NCI-H345 treated with DMSO at 0.1 percent for 48 hours (cell line): ENCODE results near the gene CFH.
"Not testable (repeated sequence)": the region's sequence is repeated elsewhere in the genome, so short reads cannot be mapped to it uniquely, and the experiment has no call there.

Experiments
- DNase-seq: peaks from one replicate; lab custom pipeline; 2025; ENCODE audit not compliant: unreplicated experiment; lab: John Stamatoyannopoulos, UW

CFH gene

GRCh38 chr1:196661345-196661744 lies 9.5 kb downstream of the CFH start:
- DNase-seq = no peak

GRCh38 chr1:196667131-196667530 lies 15.3 kb downstream of the CFH start:
- no peak for DNase-seq

DNA sequence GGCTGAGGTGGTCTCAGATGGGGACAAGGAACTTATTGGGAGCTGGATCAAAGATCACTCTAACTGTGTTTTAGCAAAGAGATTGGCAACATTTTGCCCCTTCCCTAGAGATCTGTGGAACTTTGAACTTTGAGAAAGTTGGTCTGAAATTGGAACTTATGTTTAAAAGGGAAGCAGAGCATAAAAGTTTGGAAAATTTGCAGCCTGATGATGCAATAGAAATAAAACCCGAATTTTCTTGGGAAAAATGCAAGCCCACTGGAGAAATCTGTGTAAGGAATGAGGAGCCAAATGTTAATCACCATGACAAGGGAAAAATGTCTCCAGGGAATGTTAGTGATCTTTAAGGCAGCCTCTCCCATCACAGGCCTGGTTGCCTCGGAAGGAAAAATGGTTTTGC lies 17.2 kb downstream of the CFH start:
- no peak for DNase-seq

DNA sequence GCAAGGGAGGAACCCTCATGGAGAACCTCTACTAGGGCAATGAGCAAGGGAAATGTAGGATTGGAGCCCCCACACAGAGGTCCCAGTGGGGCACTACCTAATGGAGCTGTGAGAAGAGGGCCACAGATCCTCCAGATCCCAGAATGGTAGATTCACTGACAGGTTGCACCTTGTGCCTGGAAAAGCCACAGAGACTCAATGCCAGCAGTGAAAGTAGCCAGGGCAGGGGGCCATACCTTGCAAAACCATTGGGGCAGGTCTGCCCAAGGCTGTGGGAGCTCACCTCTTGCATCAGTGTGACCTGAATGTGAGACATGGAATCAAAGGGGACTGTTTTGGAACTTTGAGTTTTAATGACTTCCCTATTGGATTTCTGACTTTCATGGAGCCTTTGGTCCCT lies 17.9 kb downstream of the CFH start:
- no peak for DNase-seq

GRCh38 chr1:196674908-196675307 lies 23.1 kb downstream of the CFH start:
- no peak for DNase-seq

GRCh38 chr1:196677781-196678509 lies 26.1 kb downstream of the CFH start:
- DNase-seq = no peak

DNA sequence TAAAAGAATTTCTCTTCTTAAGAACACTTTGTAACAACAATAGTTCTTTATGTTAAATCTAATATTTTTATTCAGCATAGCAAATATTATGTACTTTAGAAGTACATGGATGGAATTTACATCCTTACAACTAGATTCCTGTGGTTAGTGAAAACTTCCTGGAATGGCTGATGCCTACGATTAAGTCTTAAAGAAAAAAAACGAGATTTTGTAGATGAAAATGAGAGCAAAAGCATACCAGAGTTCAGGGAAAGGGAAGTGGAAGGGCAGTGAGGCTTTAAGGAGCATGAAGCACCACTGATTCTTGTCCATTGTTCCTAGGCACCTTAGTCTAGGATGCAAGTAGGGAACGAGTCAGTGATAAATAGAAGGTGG lies 26.7 kb downstream of the CFH start:
- no peak for DNase-seq

- DNase-seq = no peak
Observed at GRCh38 chr1:196680107-196680506, 28.3 kb downstream of the CFH start.

- DNase-seq = no peak
Observed at GRCh38 chr1:196684476-196684875, 32.6 kb downstream of the CFH start.

- no peak for DNase-seq
Observed at GRCh38 chr1:196685506-196685905, 33.7 kb downstream of the CFH start.

- DNase-seq = no peak
Observed at GRCh38 chr1:196689001-196689400, 37.2 kb downstream of the CFH start.

- no peak for DNase-seq
Observed at GRCh38 chr1:196690582-196690981, 38.7 kb downstream of the CFH start.

- no peak for DNase-seq
Observed at GRCh38 chr1:196698993-196699392, 47.1 kb downstream of the CFH start.

GRCh38 chr1:196701144-196701543 lies 49.3 kb downstream of the CFH start:
- no peak for DNase-seq

DNA sequence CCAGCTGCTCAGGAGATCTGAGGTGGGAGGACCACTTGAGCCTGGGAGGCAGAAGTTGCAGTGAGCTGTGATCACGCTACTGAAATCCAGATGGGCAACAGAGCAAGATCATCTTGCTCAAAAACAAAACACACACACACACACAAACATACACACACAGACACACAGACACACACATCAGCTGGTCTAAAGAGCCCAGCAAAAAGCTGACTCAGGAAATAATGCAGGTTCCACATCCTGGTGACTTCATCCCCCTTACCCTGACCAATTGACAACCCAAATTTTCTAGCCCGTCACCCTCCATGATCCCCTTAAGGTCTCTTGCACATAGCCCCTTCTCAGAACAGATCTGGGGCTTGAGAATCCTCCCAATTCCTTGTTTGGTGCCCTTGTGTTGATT lies 58.0 kb downstream of the CFH start:
- DNase-seq = not testable (repeated sequence)

DNA sequence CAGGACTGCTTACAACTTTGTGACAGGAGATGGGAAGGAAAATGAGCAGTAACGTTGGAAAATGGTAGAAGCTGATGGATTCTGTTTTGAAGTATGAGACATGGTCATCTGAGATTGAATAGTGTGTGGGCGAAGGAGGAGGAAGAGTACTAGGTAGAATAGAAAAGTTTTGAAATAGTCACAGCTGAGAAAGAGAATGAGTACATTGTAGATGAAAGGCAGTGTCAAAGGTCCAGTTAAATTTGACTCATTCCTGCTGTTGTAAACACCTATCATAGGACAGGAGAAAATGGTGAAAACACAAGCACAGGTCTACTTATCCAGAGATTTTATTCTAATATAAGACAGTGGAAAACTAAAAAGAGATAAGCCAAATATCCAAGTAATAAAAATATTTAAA lies 66.0 kb downstream of the CFH start:
- no peak for DNase-seq

- peak; percentile 11 for DNase-seq
Observed at GRCh38 chr1:196723325-196724185, 71.7 kb downstream of the CFH start.

DNA sequence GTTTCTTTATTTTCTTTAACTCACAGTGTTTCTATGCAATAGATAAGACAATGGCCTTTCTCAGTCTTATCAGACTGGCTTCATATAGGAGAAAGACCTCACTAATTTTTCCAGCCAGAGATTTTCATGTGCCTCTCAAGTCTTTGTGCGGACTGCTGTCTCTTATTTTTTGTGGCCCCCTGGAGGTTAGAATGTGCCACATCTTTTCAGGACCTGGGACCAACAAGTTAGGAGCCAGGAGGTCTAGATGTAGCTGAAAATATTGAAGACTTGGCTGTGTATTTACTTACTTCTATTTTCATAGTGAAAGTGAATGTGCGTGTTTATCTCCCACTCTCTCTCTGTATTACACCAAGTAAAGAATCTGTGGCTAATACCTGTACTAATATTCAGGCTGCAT lies 80.7 kb downstream of the CFH start:
- no peak for DNase-seq

DNA sequence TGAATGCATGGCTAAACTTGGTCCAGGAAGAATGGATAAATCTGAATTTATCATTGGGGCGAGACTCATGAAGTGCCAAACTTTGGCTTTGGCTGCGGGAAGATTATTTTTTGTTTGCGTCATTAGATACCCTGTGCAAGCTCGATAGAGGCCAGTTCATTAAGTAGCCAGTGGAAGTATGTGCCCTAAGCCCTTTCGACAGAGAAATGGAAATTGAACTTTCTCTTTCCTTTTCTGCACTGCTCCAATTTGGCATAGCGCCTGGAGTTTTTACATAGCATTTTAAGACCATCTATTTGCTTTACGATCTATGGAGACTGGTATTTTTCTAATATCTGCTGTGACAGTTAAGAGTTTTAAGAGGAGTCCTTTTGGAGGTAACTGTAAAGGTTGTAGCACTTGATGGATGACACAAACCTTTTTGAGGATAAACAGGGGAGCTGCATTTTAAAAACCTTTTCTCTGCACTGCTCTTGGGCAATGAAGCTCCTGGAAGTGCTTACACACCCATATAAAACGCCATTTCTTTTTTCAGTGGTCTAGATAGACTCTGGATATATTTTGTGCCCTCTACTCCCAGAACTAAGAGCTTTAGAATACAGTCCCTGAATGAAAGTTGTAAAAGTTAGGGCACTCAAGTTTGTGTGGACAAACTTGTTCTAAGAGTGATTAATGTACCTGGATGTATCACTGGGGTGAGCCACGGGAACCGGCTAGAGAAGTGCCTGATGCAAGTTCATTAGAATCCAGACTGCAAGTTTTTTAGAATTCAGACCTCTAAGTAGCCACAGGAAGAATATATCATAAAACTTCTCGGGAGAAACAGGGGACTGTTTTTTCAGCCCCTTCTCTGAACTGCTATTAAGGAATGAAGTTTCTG lies 81.5 kb downstream of the CFH start:
- DNase-seq = no peak

DNA sequence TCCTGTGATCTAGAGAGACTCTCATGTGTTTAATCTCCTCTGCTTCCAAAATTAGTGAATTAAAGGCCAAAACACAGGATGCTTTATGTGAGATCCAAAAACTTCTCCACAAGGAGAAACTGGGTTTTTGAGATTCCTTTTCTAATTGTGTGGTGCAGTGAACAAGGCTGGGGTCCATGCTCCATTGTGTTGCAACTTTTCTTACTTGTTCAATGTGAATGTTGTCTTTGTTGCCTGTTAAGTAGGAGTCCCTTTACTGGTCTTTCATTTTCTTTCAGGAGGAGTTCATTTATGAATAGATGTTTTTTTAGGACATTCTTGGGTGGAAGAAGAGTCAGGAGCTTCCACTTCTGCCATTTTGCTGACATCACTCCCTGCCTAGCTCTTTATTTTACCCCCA lies 82.2 kb downstream of the CFH start:
- no peak for DNase-seq

- no peak for DNase-seq
Observed at GRCh38 chr1:196734460-196734859, 82.6 kb downstream of the CFH start.

- DNase-seq = no peak
Observed at GRCh38 chr1:196738730-196739129, 86.9 kb downstream of the CFH start.
